HG02943 (cell line): ENCODE measurements around the gene OAS3.
"Not testable (repeated sequence)": the region's sequence is repeated elsewhere in the genome, so short reads cannot be mapped to it uniquely, and the experiment has no call there.

ENCODE experiments used
- ATAC-seq: cut with Tn5 transposase; IDR thresholded peaks from one replicate; pipeline ENCODE4 v1.9.1; 2021; ENCODE audit warnings: mild to moderate bottlenecking, low read depth, moderate library complexity; ENCODE audit not compliant: unreplicated experiment

OAS3 gene

GRCh38 chr12:112947761-112948160 is 9.5 kb downstream of the OAS3 start:
- no peak for ATAC-seq

GRCh38 chr12:112948806-112949205 is 10.5 kb downstream of the OAS3 start:
- no peak for ATAC-seq

- ATAC-seq = no peak
These were observed 12.4 kb downstream of the OAS3 start for GRCh38 chr12:112950701-112951100.

GRCh38 chr12:112957125-112957524 is 18.9 kb downstream of the OAS3 start:
- not testable (repeated sequence) for ATAC-seq

GRCh38 chr12:112961074-112961473 is 22.8 kb downstream of the OAS3 start:
- ATAC-seq = no peak

- no peak for ATAC-seq
These were observed 23.3 kb downstream of the OAS3 start for GRCh38 chr12:112961536-112961935.

GRCh38 chr12:112962561-112962960 is 24.3 kb downstream of the OAS3 start:
- no peak for ATAC-seq

GRCh38 chr12:112963227-112963861 is 25.1 kb downstream of the OAS3 start:
- ATAC-seq = no peak

GRCh38 chr12:112964067-112964670 is 25.9 kb downstream of the OAS3 start:
- no peak for ATAC-seq

GRCh38 chr12:112964915-112965314 is 26.6 kb downstream of the OAS3 start:
- no peak for ATAC-seq

GRCh38 chr12:112965643-112966042 is 27.4 kb downstream of the OAS3 start:
- ATAC-seq = no peak

GRCh38 chr12:112967306-112967705 is 29.0 kb downstream of the OAS3 start:
- ATAC-seq = no peak

- ATAC-seq = no peak
These were observed 29.6 kb downstream of the OAS3 start for GRCh38 chr12:112967858-112968257.

- ATAC-seq = no peak
These were observed 31.5 kb downstream of the OAS3 start for GRCh38 chr12:112969547-112970306.

- ATAC-seq = no peak
These were observed 32.1 kb downstream of the OAS3 start for GRCh38 chr12:112970391-112970790.

GRCh38 chr12:112971248-112971647 is 33.0 kb downstream of the OAS3 start:
- no peak for ATAC-seq

- no peak for ATAC-seq
These were observed 34.9 kb downstream of the OAS3 start for GRCh38 chr12:112973011-112973735.

GRCh38 chr12:112973818-112974231 is 35.6 kb downstream of the OAS3 start:
- ATAC-seq = no peak

GRCh38 chr12:112974904-112975303 is 36.6 kb downstream of the OAS3 start:
- no peak for ATAC-seq

GRCh38 chr12:112977139-112977538 is 38.9 kb downstream of the OAS3 start:
- no peak for ATAC-seq

GRCh38 chr12:112977641-112978040 is 39.4 kb downstream of the OAS3 start:
- ATAC-seq = no peak
